ENCODE measurements around the gene CDK5R1. TPM values are rescaled to one million over a fixed set of nuclear protein-coding genes. Genes with fewer than 3 reads are reported as not detected.

Gene CDK5R1
- polyA plus RNA-seq, 1 experiment, result 0.26 TPM

DNA sequence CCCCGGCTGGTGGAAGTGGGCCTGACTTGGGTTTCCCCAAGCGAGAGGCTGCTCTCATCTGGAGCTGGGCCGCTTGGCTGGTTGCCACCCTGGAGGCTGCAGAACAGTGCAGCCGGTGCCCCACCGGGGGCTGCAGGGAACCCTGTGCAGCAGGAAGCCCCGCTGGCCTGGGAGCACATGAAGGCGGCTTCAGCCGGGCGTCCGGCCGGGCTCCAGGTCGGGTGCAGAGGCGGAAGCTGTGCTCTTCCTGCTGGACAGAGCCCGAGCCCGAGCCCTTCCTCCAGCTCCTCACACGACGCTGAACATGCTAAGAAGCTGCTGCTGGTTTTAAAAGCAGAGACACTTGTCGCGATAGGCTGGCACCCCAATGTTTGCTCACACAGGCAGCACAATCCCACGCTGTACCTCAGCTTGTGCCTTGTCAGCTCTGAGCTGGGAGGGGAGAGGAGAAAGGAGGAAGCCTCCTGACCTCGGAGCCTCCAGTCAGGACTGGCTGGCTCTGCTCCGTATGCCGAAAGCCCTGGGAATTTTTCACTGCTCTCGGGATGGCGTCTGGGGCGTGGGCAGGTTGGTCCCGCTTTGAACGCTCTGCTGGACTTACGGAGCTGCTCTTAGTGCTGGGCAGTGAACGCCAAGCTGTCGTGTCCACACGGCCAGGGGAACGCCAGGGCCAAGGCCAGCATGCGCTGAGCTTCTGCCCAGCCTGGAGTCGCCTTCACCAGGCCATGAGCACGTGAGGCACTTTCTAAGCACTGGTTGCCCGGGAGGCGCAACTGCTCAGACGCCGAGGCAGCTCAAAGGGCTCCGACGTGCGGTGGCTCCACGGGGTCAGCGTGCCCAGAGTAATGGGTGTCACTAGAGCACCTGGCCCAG is 8.8 kb downstream of the CDK5R1 start:
- no peaks in the 10 kb centered on the region for H3K27me3 ChIP-seq (ENCODE audit: control insufficient read depth, insufficient read depth, low read length)
- no peak for DNase-seq (ENCODE audit: low read depth)
- TF ChIP-seq, protein P1, sequence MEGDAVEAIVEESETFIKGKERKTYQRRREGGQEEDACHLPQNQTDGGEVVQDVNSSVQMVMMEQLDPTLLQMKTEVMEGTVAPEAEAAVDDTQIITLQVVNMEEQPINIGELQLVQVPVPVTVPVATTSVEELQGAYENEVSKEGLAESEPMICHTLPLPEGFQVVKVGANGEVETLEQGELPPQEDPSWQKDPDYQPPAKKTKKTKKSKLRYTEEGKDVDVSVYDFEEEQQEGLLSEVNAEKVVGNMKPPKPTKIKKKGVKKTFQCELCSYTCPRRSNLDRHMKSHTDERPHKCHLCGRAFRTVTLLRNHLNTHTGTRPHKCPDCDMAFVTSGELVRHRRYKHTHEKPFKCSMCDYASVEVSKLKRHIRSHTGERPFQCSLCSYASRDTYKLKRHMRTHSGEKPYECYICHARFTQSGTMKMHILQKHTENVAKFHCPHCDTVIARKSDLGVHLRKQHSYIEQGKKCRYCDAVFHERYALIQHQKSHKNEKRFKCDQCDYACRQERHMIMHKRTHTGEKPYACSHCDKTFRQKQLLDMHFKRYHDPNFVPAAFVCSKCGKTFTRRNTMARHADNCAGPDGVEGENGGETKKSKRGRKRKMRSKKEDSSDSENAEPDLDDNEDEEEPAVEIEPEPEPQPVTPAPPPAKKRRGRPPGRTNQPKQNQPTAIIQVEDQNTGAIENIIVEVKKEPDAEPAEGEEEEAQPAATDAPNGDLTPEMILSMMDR (IDR thresholded peaks at IDR 0.05; ENCODE audit: insufficient read depth, low read depth, low read length), result no peak
- CTCF ChIA-PET, result interaction anchor here (1.0 to 1.1 kb wide), 2 partner anchors 34 to 382 kb away, joined by 3 read pairs; partner anchors contain the start of gene MYO1D
- POLR2A ChIA-PET, result no interaction called here
- H3K36me3 ChIP-seq (ENCODE audit: control insufficient read depth, insufficient read depth, low read length), result no peaks in the 10 kb centered on the region
- H3K4me3 ChIP-seq (ENCODE audit: low read depth, low read length), result no peak overlapping the region

DNA sequence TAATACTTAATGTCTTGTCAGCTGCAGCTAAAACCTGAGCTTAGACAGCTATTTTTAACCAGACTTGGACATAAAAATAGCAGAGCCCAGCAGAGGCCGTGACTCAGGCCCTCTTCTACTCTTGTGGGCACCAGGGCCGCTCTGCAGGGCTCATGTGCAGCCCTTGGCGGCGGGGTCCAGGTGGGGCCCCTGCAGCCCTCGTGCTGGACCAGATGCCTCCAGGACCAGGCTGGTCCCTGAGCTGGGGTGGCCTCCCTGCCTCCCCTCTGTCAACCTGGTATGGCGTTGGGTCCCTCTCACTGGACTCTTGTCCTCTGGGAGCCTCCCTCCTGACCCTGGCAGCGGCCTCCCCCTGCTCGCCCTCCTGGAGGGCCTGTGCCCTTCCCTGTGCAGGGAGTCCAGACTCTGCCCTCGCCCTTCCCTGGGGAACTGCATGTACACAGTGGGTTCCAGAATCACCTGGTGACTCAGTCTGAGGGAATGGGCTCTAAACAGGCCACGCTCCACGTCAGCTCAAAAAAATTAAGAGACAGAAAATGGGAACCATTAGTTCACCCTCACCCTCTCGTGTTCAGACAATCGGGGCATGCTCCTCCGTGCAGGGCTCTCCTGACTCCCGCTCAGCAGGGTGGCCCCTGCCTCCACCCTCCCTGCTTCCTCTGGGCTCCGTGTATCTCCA is 9.7 kb downstream of the CDK5R1 start:
- Histone ChIP-seq H3K4me3 (ENCODE audit: low read depth, low read length) (no peak overlapping the region), H3K36me3 (ENCODE audit: control insufficient read depth, insufficient read depth, low read length) (no peaks in the 10 kb centered on the region), H3K27me3 (ENCODE audit: control insufficient read depth, insufficient read depth, low read length) (no peaks in the 10 kb centered on the region)
- TF ChIP-seq, protein P1 (IDR thresholded peaks at IDR 0.05; ENCODE audit: insufficient read depth, low read depth, low read length), result no peak
- no peak for DNase-seq (ENCODE audit: low read depth)
- CTCF ChIA-PET, result interaction anchor here (1.1 kb wide), 1 partner anchor 381 kb away, joined by 3 read pairs; the partner anchor contains the start of gene MYO1D
- POLR2A ChIA-PET, result interaction anchor here (0.6 kb wide), 1 partner anchor 208 kb away, joined by 3 read pairs; no protein-coding TSS in a partner anchor

DNA sequence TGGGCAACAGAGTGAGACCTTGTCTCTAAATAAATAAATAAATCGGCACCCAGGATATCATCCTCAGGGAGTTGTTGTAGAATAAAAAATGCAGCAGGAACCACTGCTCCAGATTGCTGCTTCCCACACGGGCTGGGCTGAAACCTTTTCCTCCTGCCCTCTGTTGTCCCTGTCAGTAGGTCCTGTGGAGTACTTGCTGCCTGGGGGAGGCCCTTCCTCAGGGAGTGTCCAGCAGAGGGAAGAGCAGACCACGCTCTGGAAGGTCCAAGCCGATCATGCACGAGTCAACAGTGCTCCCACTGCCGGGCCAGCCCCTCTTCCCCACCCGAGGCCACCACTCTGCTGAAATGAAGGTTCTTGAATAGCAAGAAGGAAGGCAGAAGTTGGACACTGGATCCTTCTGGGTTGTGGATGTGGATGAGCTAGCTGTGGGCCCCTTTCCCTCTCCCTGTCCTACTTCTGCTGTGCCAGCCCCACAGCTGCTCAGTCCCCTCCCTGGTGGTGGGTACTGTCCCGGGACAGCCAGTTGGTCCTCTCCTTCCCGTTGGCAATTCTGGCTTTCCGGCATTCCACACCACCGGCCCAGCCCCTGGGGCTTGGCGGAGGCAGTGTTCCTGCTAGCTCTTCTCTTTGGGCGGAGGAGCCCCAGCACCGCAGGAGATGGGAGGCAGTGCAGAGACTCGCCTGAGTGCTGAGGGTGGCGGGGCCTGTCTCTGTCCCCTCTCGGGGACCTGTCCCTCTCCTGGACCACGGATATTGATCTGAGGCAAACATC is 10.8 kb downstream of the CDK5R1 start:
- TF ChIP-seq, protein P1 (IDR thresholded peaks at IDR 0.05; ENCODE audit: insufficient read depth, low read depth, low read length), result peak; percentile 13; the same call in 1 of the 2 replicates
- CTCF ChIA-PET, result interaction anchor here (0.7 to 1.2 kb wide), 2 partner anchors 10 to 43 kb away, joined by 3 to 4 read pairs; no protein-coding TSS in a partner anchor
- Histone ChIP-seq H3K36me3 (ENCODE audit: control insufficient read depth, insufficient read depth, low read length) (no peaks in the 10 kb centered on the region), H3K27me3 (ENCODE audit: control insufficient read depth, insufficient read depth, low read length) (no peaks in the 10 kb centered on the region), H3K4me3 (ENCODE audit: low read depth, low read length) (no peak overlapping the region)
- POLR2A ChIA-PET, result no interaction called here
- DNase-seq (ENCODE audit: low read depth), result no peak

DNA sequence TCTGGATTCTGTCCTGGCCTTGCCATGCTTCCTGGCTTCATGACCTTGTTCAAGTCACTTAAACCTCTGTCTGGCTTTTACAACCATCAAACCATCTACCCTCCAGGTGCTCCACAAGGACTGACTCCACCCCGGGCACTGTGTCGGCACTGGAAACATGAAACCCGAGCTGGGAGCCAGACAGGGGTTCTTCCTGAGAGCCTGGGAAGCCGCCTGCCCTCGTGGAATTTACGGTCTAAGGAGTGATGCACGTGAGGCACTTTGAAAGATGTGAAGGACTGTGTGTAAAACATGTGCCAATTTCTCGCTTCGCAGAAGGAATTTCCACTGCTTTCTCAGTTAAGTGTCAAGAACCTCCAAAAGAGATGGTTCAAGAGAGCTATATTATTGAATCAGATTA is 11.6 kb downstream of the CDK5R1 start:
- DNase-seq (ENCODE audit: low read depth), result no peak
- Histone ChIP-seq H3K36me3 (ENCODE audit: control insufficient read depth, insufficient read depth, low read length) (no peaks in the 10 kb centered on the region), H3K4me3 (ENCODE audit: low read depth, low read length) (no peak overlapping the region), H3K27me3 (ENCODE audit: control insufficient read depth, insufficient read depth, low read length) (no peaks in the 10 kb centered on the region)
- TF ChIP-seq, protein P1 (IDR thresholded peaks at IDR 0.05; ENCODE audit: insufficient read depth, low read depth, low read length), result no peak
- CTCF ChIA-PET, result interaction anchor here (1.2 to 1.3 kb wide), 2 partner anchors 10 to 161 kb away, joined by 3 to 4 read pairs; no protein-coding TSS in a partner anchor
- POLR2A ChIA-PET, result no interaction called here

Data from BJ (cell line).